Vagina (tissue), 2 donors: ENCODE results near the gene LIN7C. TPM values are rescaled to one million over a fixed set of nuclear protein-coding genes. Genes with fewer than 3 reads are reported as not detected.

Experiments
- DNase-seq, 2 donors: peaks; one replicate each; pipeline ENCODE4 v3.0.0-alpha.2; 2017; ENCODE audit errors: extremely low spot score in 2 of 2
- H3K27ac ChIP-seq: fragments of 200-600 bp; sonication (generic); one replicate; pipeline ENCODE4 v1.5.1; 2019
- H3K27me3 ChIP-seq: fragments of 200-600 bp; sonication (generic); one replicate; pipeline ENCODE4 v1.5.1; 2019
- H3K36me3 ChIP-seq, 2 donors: fragments of 200-600 bp; sonication (generic); one replicate each; pipeline ENCODE4 v1.5.1; 2017 to 2019
- H3K4me1 ChIP-seq: fragments of 200-600 bp; sonication (generic); one replicate; pipeline ENCODE4 v1.5.1; 2019
- H3K4me3 ChIP-seq, 2 donors: fragments of 200-600 bp; sonication (generic); 1 replicate in 1 of 2; 2 replicates in 1 of 2; pipeline ENCODE4 v1.5.1; 2016 to 2019
- H3K9me3 ChIP-seq: fragments of 200-600 bp; sonication (generic); one replicate; pipeline ENCODE4 v1.5.1; 2019
- POLR2A ChIP-seq, 2 donors: fragments of 450-650 bp; IDR thresholded peaks; one replicate each; pipeline ENCODE4 v1.6.1; 2017; ENCODE audit warnings: antibody characterized with exemption in 2 of 2, mild to moderate bottlenecking in 2 of 2, moderate library complexity in 2 of 2
- POLR2AphosphoS5 ChIP-seq, 2 donors: sonication (generic); formaldehyde crosslinking; IDR thresholded peaks; one replicate each; pipeline ENCODE4 v1.9.0; 2017; ENCODE audit warnings: antibody characterized with exemption in 2 of 2, mild to moderate bottlenecking in 2 of 2, low read depth in 1 of 2; ENCODE audit not compliant: insufficient read depth in 1 of 2
- intact Hi-C: fragments of 100-400 bp; cut with DNase I; formaldehyde crosslinking; loops from one replicate; pipeline ENCODE4 v1.15.1; 2023
- total RNA-seq: library from RNA; depleted of rRNA; stranded (reverse); fragments of >200 nt; gene quantifications from one replicate; pipeline ENCODE4 v1.2.3, GENCODE V29; 2016
- TF ChIP-seq, protein P1 (sequence below), 3 experiments: fragments of 450-650 bp in 2 of 3; fragments of 200-600 bp in 1 of 3; sonication (generic) in 1 of 3; IDR thresholded peaks; one replicate each; pipeline ENCODE4 v1.5.1; 2017 to 2019; ENCODE audit warnings: antibody characterized with exemption in 3 of 3, mild to moderate bottlenecking in 2 of 3, moderate library complexity in 2 of 3

The LIN7C gene
- total RNA-seq, 1 donor from 2014 or later = 30.9 TPM

DNA sequence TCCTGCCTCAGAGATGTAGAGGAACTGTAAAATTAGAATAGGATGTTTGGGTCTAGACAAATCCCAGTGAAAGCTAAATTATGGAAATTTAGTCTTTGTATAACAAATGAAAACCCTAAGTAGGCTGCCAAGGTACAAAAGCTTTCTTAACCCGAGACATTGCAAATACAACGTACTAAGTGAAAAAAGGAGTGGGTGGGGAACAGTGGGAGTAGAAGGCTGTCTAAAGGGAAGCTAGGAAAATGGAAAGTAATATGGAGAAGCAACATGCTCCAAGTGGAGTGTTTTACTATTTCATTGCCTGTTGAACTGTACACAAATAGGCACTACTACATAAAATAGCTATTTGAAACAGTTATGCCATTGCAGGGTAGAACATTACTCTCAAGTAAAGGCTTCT is 6.8 kb upstream of the LIN7C start:
- TF ChIP-seq POLR2A (IDR thresholded peaks at IDR 0.05) (no peak), POLR2AphosphoS5 (IDR thresholded peaks at IDR 0.05; ENCODE audit: insufficient read depth in 1 of 2, low read depth in 1 of 2) (no peak)
- TF ChIP-seq, protein P1, sequence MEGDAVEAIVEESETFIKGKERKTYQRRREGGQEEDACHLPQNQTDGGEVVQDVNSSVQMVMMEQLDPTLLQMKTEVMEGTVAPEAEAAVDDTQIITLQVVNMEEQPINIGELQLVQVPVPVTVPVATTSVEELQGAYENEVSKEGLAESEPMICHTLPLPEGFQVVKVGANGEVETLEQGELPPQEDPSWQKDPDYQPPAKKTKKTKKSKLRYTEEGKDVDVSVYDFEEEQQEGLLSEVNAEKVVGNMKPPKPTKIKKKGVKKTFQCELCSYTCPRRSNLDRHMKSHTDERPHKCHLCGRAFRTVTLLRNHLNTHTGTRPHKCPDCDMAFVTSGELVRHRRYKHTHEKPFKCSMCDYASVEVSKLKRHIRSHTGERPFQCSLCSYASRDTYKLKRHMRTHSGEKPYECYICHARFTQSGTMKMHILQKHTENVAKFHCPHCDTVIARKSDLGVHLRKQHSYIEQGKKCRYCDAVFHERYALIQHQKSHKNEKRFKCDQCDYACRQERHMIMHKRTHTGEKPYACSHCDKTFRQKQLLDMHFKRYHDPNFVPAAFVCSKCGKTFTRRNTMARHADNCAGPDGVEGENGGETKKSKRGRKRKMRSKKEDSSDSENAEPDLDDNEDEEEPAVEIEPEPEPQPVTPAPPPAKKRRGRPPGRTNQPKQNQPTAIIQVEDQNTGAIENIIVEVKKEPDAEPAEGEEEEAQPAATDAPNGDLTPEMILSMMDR (IDR thresholded peaks at IDR 0.05) = no peak
- Histone ChIP-seq H3K4me3 (no peak overlapping the region), H3K27me3 (no peaks in the 10 kb centered on the region), H3K36me3 (no peaks in the 10 kb centered on the region), H3K4me1 (no peaks in the 10 kb centered on the region), H3K9me3 (no peaks in the 10 kb centered on the region), H3K27ac (no peak overlapping the region)
- no peak for DNase-seq
- intact Hi-C loops = loop anchor here (10.0 kb wide), 1 partner anchor 591 kb away; the partner anchor contains the start of genes KIF18A and METTL15

DNA sequence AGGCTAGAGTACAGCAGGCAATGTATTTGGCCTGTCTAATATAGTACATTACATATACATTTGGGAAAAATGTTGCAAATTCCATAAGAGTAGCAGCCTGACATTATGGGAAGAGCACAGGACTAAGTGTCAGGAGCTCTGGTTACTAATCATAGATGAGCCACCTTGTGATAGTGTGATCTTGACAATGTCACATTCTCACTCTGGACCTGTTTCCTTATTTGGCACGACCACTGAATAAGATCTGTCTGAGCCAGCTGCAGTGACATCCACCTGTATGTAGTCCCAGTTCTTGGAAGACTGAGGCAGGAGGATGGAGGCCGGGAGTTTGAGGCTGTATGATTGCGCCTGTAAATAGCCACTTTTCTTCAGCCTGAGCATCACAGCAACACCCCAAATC is 5.7 kb upstream of the LIN7C start:
- H3K36me3 ChIP-seq = no peaks in the 10 kb centered on the region
- intact Hi-C loops = loop anchor here (10.0 kb wide), 1 partner anchor 593 kb away; the partner anchor contains the start of genes KIF18A and METTL15
- no peak overlapping the region for H3K27ac ChIP-seq
- no peaks in the 10 kb centered on the region for H3K9me3 ChIP-seq
- peaks cover 9% of the 10 kb centered on the region for H3K4me1 ChIP-seq
- TF ChIP-seq, protein P1 (IDR thresholded peaks at IDR 0.05) = no peak
- TF ChIP-seq POLR2AphosphoS5 (IDR thresholded peaks at IDR 0.05; ENCODE audit: insufficient read depth in 1 of 2, low read depth in 1 of 2) (no peak), POLR2A (IDR thresholded peaks at IDR 0.05) (no peak)
- H3K27me3 ChIP-seq = no peaks in the 10 kb centered on the region
- no peak overlapping the region for H3K4me3 ChIP-seq
- DNase-seq = no peak

DNA sequence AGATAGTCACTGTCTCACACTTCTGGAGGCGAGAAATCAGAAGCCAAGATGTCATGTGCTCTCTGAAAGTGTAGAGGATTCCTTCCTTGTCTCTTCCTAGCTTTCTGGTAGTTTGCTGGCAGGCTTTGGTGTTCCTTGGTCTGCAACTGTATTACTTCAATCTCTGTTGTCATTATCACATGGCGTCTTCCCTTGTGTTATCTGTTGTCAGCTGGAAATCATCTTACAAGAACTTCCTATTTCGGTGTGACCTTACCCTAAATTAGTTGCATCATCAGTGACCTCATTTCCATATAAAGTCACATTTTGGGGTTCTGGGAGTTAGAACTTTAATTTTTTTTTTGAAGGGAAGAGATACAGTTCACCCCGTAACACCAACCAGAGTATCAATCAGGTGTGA is 3.3 kb upstream of the LIN7C start:
- no peaks in the 10 kb centered on the region for H3K27me3 ChIP-seq
- H3K36me3 ChIP-seq = no peaks in the 10 kb centered on the region
- no peak overlapping the region for H3K27ac ChIP-seq
- peaks cover 25% of the 10 kb centered on the region for H3K4me1 ChIP-seq
- no peak for DNase-seq
- no peaks in the 10 kb centered on the region for H3K9me3 ChIP-seq
- intact Hi-C loops = loop anchor here (10.0 kb wide), 1 partner anchor 595 kb away; the partner anchor contains the start of genes KIF18A and METTL15
- TF ChIP-seq POLR2AphosphoS5 (IDR thresholded peaks at IDR 0.05; ENCODE audit: insufficient read depth in 1 of 2, low read depth in 1 of 2) = no peak
- TF ChIP-seq POLR2A (IDR thresholded peaks at IDR 0.05) = no peak
- TF ChIP-seq, protein P1 (IDR thresholded peaks at IDR 0.05) = no peak
- no peak overlapping the region for H3K4me3 ChIP-seq

DNA sequence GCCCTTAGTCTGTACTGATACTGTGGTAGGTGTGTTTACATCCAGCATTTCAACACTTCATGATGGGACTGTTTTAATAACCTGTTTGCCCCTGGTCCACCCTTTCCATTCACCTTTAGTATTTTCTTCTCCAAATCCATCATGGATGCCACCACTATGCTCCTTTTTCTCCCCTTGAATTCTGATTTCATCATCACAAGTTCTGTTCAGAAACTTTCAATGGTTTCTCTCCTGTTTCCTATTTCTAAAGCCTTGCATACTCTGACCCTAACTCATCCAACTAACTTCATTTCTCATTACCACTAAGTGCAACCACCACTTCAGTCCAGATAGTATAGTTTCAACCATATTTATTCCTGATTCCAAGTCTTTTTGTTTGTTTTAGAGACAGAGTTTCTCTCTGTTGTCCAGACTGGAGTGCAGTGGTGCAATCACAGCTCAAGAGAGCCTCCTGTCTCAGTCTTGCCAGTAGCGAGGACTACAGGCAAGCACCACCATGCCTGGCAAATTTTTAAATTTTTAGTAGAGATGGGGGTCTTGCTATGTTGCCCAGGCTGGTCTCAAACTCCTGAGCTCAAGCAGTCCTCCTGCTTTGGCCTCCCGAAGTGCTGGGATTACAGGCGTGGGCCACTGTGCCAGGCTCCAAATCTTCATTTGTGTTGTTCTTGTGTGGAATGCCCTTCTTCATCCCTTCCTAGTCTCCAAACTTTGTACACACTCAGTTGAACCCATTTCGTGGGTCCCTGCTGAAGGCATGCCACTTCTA is 1.2 kb upstream of the LIN7C start:
- no peaks in the 10 kb centered on the region for H3K27me3 ChIP-seq
- no peaks in the 10 kb centered on the region for H3K9me3 ChIP-seq
- peak overlapping the region; percentile 87 to 89 for H3K4me3 ChIP-seq
- DNase-seq = no peak
- H3K4me1 ChIP-seq = peaks cover 44% of the 10 kb centered on the region
- TF ChIP-seq POLR2A (IDR thresholded peaks at IDR 0.05) = no peak
- TF ChIP-seq, protein P1 (IDR thresholded peaks at IDR 0.05) = no peak
- no peak for TF ChIP-seq POLR2AphosphoS5 (IDR thresholded peaks at IDR 0.05; ENCODE audit: insufficient read depth in 1 of 2, low read depth in 1 of 2)
- intact Hi-C loops = no loop called here
- H3K36me3 ChIP-seq = no peaks in the 10 kb centered on the region
- no peak overlapping the region for H3K27ac ChIP-seq

DNA sequence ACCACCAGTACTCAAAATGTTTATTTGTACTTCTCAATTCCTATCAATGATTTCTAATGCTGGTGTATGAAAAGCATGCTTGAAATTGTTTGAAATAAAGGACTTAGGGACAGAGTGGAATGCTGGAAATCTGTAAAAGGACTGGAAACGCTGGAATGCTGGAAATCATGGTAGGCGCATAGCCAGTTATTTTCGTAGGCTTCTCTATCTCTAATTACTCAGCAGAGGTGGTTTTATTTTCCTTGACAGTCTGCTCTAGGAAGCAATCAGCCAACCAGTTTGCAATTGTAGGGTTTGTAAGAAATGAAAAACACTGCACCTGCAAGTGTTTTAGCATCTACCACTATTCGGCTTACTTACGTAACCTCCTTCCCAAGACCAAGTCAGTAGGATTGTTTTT is 788 bp downstream of the LIN7C start:
- H3K27ac ChIP-seq = peak overlapping the region; percentile 88
- H3K36me3 ChIP-seq = peaks cover 0 to 5% of the 10 kb centered on the region in 2 donors
- TF ChIP-seq POLR2A (IDR thresholded peaks at IDR 0.05) = no peak
- TF ChIP-seq, protein P1 (IDR thresholded peaks at IDR 0.05) = no peak
- no peak for TF ChIP-seq POLR2AphosphoS5 (IDR thresholded peaks at IDR 0.05; ENCODE audit: insufficient read depth in 1 of 2, low read depth in 1 of 2)
- peaks cover 51% of the 10 kb centered on the region for H3K4me1 ChIP-seq
- peak overlapping the region; percentile 87 to 89 for H3K4me3 ChIP-seq
- H3K27me3 ChIP-seq = no peaks in the 10 kb centered on the region
- H3K9me3 ChIP-seq = no peaks in the 10 kb centered on the region
- intact Hi-C loops = no loop called here
- no peak for DNase-seq
